T1000 (cell line): Measurements from ENCODE around the gene SLC35E2B.
A peak's percentile ranks its signal among the peaks of the same experiment; 100 is the strongest.
"Not testable (repeated sequence)": the region's sequence is repeated elsewhere in the genome, so short reads cannot be mapped to it uniquely, and the experiment has no call there.

Source experiments
- DNase-seq: peaks from one replicate; lab custom pipeline; 2025; ENCODE audit warnings: mixed read lengths; lab: John Stamatoyannopoulos, UW

Gene SLC35E2B

DNA sequence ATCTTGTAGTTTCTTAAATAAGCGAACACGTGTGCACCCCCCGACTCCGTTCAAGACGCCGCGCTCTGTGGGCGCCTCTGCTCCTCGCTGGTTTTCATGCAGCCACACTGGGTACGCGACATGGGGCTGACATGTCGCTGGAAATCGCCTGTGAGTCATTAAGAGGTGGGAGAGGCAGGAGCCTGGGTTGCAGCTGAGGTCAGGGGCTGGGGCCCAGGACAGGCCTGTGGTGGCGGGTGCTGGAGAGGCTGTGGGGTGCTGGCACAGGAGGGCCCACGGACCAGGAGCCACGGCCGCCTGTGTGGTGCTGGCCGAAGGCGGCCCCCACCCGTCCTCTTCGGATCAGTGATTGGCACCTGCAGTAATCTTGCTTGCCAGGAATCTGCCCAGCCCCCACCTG is 17.8 kb downstream of the SLC35E2B start:
- not testable (repeated sequence) for DNase-seq

- DNase-seq, result no peak
Observed at GRCh38 chr1:1672181-1672965, 20.2 kb downstream of the SLC35E2B start.

DNA sequence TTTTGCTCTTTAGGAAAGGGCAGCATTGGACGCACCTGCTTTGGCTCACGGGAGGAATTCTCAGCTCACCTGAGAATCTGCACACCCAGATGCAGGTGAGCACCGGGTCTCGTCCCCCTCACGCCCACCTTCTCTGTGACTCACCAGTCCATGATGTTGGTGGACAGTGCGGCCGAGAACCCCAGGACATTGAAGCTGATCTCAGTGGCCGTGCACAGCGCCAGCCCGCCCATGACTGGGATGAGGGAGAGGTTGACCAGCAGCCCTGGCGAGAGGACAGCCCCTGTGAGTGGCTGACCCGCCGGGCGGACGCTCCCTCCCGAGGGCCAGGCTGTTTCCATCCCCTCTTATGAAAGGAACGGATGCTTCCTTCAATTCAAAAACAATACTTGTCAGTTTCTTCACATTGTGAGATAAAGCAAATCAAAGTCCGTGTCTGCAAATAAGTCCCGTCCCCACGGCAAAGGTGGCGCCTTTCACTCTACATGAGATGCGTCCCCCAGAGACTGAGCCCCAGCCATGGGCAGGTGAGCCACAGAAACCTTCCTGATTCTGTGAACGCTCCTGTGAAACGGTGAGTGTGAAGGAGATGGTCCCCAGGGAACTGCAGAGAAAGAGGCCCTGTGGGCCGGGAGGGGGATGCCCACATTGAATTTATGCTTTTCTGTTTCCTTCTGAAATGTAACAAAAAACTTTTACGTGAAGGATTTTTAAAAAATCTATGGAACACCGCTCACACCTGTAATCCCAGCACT is 21.1 kb downstream of the SLC35E2B start:
- DNase-seq, result no peak

GRCh38 chr1:1670866-1671265 is 21.7 kb downstream of the SLC35E2B start:
- DNase-seq, result no peak

- DNase-seq, result no peak
Observed at GRCh38 chr1:1669468-1670440, 22.8 kb downstream of the SLC35E2B start.

- DNase-seq, result no peak
Observed at GRCh38 chr1:1666526-1666925, 26.1 kb downstream of the SLC35E2B start.

DNA sequence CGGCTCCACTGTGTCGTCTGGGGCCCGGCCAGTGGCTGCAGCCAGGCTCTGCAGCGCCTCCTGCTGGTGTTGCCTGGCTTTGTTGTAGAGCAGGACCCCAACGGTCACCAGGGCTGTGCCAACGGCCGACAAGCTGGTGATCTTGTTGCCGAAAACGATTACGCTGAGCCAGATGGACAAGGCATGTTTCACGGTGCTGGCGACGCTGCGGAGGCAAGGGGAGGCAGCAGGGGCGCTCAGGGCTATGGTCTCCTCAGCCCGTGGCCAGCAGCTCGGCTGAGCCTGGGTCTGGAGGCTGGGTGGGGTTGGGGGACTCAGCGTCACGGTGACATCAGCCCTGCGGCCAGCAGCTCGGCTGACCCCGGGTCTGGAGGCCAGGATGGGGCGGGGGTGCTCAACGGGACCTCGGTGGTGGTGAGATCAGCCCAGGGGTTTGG is 26.8 kb downstream of the SLC35E2B start:
- DNase-seq, result no peak

DNA sequence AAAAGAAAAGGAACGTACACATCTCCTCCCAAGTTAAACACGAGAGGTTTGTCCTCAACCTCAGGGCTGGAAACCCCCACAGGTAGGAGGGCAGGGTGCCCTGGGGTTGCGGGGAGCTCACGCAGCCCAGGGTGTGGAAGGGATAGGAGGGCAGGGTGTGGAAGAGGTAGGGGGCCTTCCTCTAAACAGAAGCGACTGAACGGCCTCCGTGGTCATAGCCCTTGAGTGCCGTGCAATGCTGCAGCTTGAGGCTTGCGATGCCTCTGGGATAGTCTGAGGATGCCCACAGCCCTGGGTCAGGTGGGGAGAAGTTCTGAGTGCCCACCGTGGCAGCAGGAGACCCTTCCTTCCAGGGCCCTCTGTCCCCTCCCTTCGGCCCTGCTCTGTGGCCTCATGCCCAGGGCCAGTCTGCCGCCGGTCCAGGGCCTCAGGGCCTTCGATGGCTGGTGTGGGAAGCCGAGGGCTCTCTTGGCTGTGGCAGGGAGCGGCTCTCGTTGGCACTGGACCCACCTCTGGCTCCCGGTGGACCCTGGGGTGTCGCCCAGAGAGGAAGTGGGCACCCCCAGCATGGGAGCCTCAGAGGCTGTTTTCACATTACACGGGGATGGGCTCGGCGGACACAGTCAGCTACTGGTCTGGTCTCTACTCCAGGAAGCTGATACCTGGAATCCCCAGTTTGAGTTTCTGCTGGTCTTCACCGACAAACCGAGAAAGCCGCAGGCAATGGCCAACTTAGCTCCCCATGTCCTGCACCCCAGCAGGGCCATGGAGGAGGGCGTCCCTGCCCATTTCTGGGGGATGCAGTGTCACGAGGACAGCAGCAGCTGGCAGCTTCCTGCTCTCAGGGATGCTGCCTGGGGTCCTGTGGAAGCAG is 27.4 kb downstream of the SLC35E2B start:
- DNase-seq, result no peak

- not testable (repeated sequence) for DNase-seq
Observed at GRCh38 chr1:1664318-1664717, 28.3 kb downstream of the SLC35E2B start.

DNA sequence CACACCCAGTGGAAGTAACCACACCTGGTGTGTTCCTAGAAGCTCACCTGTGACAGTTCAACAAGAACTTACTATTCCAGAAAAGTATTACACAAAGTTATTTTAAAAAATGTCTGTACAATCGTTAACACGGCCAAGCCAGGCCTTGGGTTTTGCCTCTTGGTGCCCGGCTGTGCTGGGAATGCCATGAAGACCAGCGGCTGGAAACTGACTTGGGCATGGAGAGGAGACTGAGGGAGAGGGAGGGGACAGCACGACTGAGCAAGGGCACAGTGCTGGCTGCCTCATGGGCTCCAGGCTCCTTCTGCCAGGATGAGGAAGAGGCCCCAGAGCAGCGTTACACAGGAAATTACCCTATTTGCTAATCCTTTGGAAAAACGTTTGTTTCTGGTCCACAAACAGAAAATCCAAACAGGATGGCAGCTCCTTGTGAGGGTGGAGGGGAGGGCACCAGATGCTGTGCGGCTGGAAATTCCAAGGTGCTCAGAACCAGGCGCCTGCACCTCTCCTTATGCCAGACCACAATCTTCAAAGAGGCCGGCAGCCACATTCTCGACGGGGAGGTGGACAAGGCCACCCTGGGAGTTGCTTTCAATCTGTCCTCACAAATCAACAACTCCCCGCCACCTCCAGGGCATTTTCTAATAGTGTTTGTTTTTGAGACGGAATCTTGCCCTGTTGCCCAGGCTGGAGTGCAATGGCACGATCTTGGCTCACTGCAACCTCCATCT is 29.6 kb downstream of the SLC35E2B start:
- DNase-seq, result not testable (repeated sequence)

DNA sequence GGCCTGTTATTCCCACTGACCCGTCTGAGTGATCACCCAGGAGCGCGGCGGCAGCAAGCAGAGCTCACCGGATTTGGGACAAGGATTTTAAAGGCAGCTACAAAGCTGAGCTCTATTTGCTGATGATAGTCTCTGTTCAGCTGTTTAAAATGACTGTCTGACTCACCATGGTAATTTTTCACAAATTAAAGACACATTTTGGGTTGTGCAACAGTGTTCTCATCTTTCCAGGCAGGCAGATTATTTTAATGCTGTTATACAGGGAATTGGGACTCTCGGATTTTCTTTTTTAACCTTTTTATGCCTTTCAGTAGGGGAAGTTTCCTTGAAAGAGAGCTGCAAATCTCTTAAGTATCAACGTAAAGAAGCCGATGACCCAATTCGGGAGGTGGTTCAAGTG is 30.2 kb downstream of the SLC35E2B start:
- not testable (repeated sequence) for DNase-seq

DNA sequence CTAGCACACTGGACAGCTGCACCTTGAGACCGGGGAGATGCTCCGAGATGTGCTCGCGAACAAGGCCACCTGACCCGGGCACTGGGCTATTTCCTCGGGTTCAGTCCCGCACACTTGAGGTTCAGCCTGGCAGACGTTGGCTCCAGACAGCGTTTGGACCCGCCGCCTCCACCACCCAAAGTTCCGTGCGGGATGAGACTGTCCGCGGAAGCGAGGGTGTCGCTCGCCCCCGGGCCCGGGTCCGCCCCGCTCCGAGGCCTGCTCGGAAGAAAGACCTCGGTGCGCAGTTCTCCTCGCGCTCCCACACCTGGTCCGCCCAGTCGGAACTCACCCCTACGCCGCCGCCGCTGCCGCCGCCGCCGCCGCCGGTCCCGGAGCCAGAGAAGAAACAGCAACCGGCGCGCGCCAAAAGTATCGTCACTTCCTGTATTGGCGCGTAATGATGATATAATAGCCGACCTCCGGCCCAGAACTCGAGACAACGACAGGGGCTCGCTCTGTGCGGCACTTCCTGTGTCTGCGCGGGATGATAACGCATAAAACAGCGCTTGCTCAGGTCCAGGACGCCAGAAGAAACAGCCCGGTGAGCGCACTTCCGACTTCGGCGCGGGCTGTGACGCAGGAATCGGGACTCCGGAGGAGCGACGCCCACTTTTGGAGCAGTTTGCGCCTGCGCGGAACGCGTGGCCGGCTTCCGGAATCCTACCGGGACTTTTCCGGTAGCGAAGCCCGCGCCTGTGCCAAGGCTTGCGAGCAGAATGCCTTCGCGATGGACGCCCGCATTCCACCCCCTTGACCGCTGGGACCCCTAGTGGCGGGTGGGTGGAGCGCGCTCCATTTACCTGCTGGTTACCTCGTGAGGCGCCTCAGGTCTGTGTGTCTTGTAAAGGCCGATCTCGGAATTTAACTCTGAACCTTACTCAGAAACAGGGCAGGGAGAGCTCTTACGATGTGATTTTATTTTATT is 33.7 kb downstream of the SLC35E2B start, which contains the start of gene CDK11B:
TSS of gene CDK11B (minus strand) at position 422 of the 967 bp plus-strand sequence. CDS start 1,519 bp downstream, outside the sequence.
- peak; percentile 92 for DNase-seq

DNA sequence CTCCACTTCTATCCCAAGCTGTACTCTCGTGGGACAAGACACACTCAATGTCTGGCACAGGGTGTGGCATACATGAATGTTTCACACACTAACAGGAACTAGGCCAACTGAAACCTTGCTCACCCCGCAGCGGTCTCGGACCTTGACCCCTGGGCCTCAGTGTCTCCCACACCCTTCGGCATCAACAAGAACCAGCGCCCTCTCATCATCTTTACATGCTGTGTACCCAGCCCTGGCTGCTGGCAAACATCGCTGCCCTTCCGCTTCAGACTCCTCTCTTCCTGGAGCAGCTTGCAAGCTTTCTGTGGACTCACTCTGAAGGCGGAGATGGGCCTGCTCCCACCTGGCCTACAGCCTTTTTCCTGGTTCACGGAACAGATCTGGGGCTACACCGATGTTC is 44.3 kb downstream of the SLC35E2B start:
- not testable (repeated sequence) for DNase-seq

GRCh38 chr1:1647567-1648241 is 44.9 kb downstream of the SLC35E2B start:
- not testable (repeated sequence) for DNase-seq

DNA sequence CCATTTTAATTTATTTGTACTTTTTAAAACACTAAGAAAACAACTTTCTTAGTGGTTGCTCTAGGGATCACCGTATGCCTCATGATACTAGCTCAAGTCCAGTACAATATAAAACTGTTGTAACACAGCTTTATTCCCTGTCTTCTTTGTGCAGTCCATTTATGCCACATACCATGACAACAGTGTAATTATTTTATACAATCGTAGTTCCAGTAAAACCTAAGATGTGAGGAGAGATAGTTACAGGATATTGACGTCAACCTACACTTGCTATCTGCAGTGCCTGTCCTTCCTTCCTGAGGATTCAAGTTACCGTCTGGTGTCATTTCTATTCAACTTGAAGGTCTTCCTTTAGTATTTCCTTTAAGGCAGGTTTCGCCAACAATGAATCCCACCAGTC is 46.3 kb downstream of the SLC35E2B start:
- not testable (repeated sequence) for DNase-seq

GRCh38 chr1:1640711-1641461 is 51.7 kb downstream of the SLC35E2B start:
- not testable (repeated sequence) for DNase-seq

GRCh38 chr1:1640081-1640480 is 52.5 kb downstream of the SLC35E2B start:
- not testable (repeated sequence) for DNase-seq

GRCh38 chr1:1639368-1639767 is 53.2 kb downstream of the SLC35E2B start:
- DNase-seq, result not testable (repeated sequence)
